ENCODE measurements around the gene BTN1A1.

The BTN1A1 gene

GRCh38 chr6:26485112-26485780 is 14.9 kb upstream of the BTN1A1 start:
- DNase-seq: no peak
- Histone ChIP-seq H3K36me3 (no peaks in the 10 kb centered on the region), H3K27me3 (ENCODE audit: insufficient read depth, low read depth, severe bottlenecking) (no peaks in the 10 kb centered on the region), H3K27ac (no peak overlapping the region), H3K9me3 (ENCODE audit: severe bottlenecking) (peaks cover 8% of the 10 kb centered on the region), H3K4me3 (ENCODE audit: low read depth, low read length) (no peak overlapping the region)
- TF ChIP-seq, protein P1, sequence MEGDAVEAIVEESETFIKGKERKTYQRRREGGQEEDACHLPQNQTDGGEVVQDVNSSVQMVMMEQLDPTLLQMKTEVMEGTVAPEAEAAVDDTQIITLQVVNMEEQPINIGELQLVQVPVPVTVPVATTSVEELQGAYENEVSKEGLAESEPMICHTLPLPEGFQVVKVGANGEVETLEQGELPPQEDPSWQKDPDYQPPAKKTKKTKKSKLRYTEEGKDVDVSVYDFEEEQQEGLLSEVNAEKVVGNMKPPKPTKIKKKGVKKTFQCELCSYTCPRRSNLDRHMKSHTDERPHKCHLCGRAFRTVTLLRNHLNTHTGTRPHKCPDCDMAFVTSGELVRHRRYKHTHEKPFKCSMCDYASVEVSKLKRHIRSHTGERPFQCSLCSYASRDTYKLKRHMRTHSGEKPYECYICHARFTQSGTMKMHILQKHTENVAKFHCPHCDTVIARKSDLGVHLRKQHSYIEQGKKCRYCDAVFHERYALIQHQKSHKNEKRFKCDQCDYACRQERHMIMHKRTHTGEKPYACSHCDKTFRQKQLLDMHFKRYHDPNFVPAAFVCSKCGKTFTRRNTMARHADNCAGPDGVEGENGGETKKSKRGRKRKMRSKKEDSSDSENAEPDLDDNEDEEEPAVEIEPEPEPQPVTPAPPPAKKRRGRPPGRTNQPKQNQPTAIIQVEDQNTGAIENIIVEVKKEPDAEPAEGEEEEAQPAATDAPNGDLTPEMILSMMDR (IDR thresholded peaks at IDR 0.05; ENCODE audit: low read depth, low read length): no peak

- DNase-seq: no peak
- Histone ChIP-seq H3K27me3 (ENCODE audit: insufficient read depth, low read depth, severe bottlenecking) (no peaks in the 10 kb centered on the region), H3K27ac (no peak overlapping the region), H3K36me3 (no peaks in the 10 kb centered on the region), H3K4me3 (ENCODE audit: low read depth, low read length) (no peak overlapping the region), H3K9me3 (ENCODE audit: severe bottlenecking) (peaks cover 8% of the 10 kb centered on the region)
- TF ChIP-seq, protein P1 (IDR thresholded peaks at IDR 0.05; ENCODE audit: low read depth, low read length): no peak
Measured at GRCh38 chr6:26486358-26486757, 13.7 kb upstream of the BTN1A1 start.

GRCh38 chr6:26487466-26487865 is 12.6 kb upstream of the BTN1A1 start:
- Histone ChIP-seq H3K27ac (no peak overlapping the region), H3K9me3 (ENCODE audit: severe bottlenecking) (peaks cover 8% of the 10 kb centered on the region), H3K4me3 (ENCODE audit: low read depth, low read length) (no peak overlapping the region), H3K36me3 (no peaks in the 10 kb centered on the region), H3K27me3 (ENCODE audit: insufficient read depth, low read depth, severe bottlenecking) (no peaks in the 10 kb centered on the region)
- TF ChIP-seq, protein P1 (IDR thresholded peaks at IDR 0.05; ENCODE audit: low read depth, low read length): no peak
- DNase-seq: no peak

DNA sequence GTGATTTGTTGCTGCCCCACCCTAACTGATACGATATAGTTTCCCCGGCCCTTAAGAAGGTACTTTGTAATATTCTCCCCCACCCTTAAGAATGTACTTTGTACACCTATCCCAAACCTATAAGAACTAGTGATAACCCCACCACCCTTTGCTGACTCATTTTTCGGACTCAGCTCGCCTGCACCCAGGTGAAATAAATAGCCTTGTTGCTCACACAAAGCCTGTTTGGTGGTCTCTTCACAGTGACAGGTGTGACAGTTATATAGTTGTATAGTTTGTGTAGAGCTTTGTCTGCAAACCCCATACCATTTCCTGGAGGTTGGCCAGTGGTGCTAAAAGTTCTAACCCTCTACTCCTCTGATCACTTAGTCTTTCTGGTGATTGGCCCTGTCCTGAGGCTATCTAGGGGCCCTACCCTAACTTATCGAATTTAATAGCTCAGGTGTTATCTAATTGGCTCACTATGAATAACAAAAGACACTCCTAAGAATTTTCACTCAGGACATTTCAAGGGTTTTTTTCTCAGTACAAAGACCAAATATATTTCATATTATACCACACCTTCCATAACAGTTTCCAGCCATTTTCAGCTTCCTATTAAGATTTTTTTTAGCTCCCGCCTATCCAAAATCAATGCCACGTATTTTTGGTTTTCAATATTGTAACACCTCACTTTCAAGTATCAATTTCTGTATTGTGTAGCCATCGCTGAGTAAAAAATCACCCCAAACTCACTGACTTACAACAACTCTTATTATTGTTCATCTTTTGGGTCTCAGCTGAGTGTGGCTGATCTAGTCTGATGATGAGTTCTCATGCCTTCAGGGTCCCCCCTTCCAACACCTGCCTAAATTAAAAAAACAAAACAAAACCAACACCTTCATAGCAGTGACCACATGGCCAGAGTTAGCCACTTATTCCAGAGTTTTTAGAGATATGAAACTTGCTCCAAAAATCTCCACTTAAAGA is 9.8 kb upstream of the BTN1A1 start:
- TF ChIP-seq, protein P1 (IDR thresholded peaks at IDR 0.05; ENCODE audit: low read depth, low read length): no peak
- DNase-seq: no peak
- peaks cover 8% of the 10 kb centered on the region for H3K9me3 ChIP-seq (ENCODE audit: severe bottlenecking)
- no peak overlapping the region for H3K27ac ChIP-seq
- H3K4me3 ChIP-seq (ENCODE audit: low read depth, low read length): no peak overlapping the region
- H3K36me3 ChIP-seq: no peaks in the 10 kb centered on the region
- H3K27me3 ChIP-seq (ENCODE audit: insufficient read depth, low read depth, severe bottlenecking): no peaks in the 10 kb centered on the region

GRCh38 chr6:26491604-26492003 is 8.5 kb upstream of the BTN1A1 start:
- Histone ChIP-seq H3K36me3 (no peaks in the 10 kb centered on the region), H3K9me3 (ENCODE audit: severe bottlenecking) (peaks cover 8% of the 10 kb centered on the region), H3K27me3 (ENCODE audit: insufficient read depth, low read depth, severe bottlenecking) (no peaks in the 10 kb centered on the region), H3K4me3 (ENCODE audit: low read depth, low read length) (no peak overlapping the region), H3K27ac (no peak overlapping the region)
- TF ChIP-seq, protein P1 (IDR thresholded peaks at IDR 0.05; ENCODE audit: low read depth, low read length): no peak
- no peak for DNase-seq

All from WERI-Rb-1 (cell line).